MG63 (cell line): ENCODE data around the gene LSMEM2. TPM values are rescaled to one million over a fixed set of nuclear protein-coding genes. Genes with fewer than 3 reads are reported as not detected.

Experiments
- DNase-seq: peaks from one replicate; pipeline ENCODE4 v3.0.0-alpha.2; 2020
- H3K27me3 ChIP-seq: fragments of 250-450 bp; sonication (Bioruptor Pico); 2 replicates; pipeline ENCODE4 v1.5.1; 2020; ENCODE audit warnings: mild to moderate bottlenecking, moderate library complexity
- H3K36me3 ChIP-seq: fragments of 250-450 bp; sonication (Bioruptor Pico); 2 replicates; pipeline ENCODE4 v1.5.1; 2020; ENCODE audit warnings: mild to moderate bottlenecking, moderate library complexity
- H3K4me3 ChIP-seq: fragments of 250-450 bp; sonication (Bioruptor Pico); 2 replicates; pipeline ENCODE4 v1.5.1; 2020; ENCODE audit warnings: mild to moderate bottlenecking, moderate library complexity
- H3K9me3 ChIP-seq: fragments of 250-450 bp; sonication (Bioruptor Pico); 2 replicates; pipeline ENCODE4 v1.5.1; 2020; ENCODE audit warnings: mild to moderate bottlenecking, moderate library complexity
- total RNA-seq: library from RNA; depleted of rRNA; stranded (reverse); fragments of >200 nt; shearing (Covaris generic); gene quantifications from 2 replicates; pipeline ENCODE4 v1.2.3, GENCODE V29; 2014; ENCODE audit warnings: low replicate concordance; rRNA removed

The LSMEM2 gene
- total RNA-seq, 1 experiment from 2014 or later: not detected

- DNase-seq: no peak
- Histone ChIP-seq H3K36me3 (peaks cover 26% of the 10 kb centered on the region), H3K9me3 (no peaks in the 10 kb centered on the region), H3K4me3 (no peak overlapping the region), H3K27me3 (no peaks in the 10 kb centered on the region)
Observed at GRCh38 chr3:50330330-50330729, 51.4 kb downstream of the LSMEM2 start.

GRCh38 chr3:50331364-50331907 is 52.5 kb downstream of the LSMEM2 start:
- Histone ChIP-seq H3K4me3 (no peak overlapping the region), H3K9me3 (no peaks in the 10 kb centered on the region), H3K27me3 (no peaks in the 10 kb centered on the region), H3K36me3 (peaks cover 35% of the 10 kb centered on the region)
- no peak for DNase-seq

- DNase-seq: no peak
- H3K36me3 ChIP-seq: peaks cover 40% of the 10 kb centered on the region
- H3K27me3 ChIP-seq: no peaks in the 10 kb centered on the region
- H3K9me3 ChIP-seq: no peaks in the 10 kb centered on the region
- H3K4me3 ChIP-seq: no peak overlapping the region
Observed at GRCh38 chr3:50333744-50334328, 54.9 kb downstream of the LSMEM2 start.

DNA sequence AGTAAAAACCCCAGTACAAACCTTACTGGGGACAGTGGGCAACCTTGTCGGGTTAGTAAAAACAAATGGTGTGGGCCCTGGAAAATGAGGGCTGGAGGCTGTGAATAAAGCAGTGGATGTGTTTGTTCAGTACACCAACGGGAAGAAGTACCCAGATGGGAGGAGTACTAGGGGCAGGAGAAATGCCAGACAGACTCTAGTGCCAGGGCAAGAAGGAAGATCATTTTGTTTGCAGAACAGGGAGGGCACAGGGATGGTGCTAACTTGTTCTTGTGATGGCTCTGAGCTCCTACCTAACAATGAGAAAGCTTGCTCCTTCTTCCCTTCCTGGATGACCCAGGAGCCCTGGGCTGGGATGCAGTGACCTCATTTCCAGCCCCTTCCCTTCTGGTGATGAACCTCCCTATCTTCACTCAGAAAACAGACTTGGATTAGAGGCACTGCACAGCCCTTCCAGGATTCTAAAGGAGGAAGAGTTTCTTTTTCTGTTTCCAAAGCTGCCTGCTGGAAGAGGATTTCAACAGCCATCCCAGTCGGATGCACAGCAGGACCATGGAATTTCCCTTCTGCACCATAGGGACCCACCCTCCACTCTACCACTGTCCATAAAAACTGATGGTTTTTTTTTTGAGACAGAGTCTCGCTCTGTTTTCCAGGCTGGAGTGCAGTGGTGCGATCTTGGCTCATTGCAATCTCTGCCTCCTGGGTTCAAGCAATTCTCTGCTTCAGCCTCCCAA is 55.6 kb downstream of the LSMEM2 start:
- no peak overlapping the region for H3K4me3 ChIP-seq
- no peak for DNase-seq
- H3K9me3 ChIP-seq: no peaks in the 10 kb centered on the region
- peaks cover 40% of the 10 kb centered on the region for H3K36me3 ChIP-seq
- no peaks in the 10 kb centered on the region for H3K27me3 ChIP-seq

- Histone ChIP-seq H3K27me3 (no peaks in the 10 kb centered on the region), H3K9me3 (no peaks in the 10 kb centered on the region), H3K36me3 (peaks cover 28% of the 10 kb centered on the region), H3K4me3 (peak overlapping the region; percentile 87)
- DNase-seq: no peak
Observed at GRCh38 chr3:50336452-50337174, 57.7 kb downstream of the LSMEM2 start.

GRCh38 chr3:50337175-50337861 is 58.4 kb downstream of the LSMEM2 start:
- Histone ChIP-seq H3K4me3 (peak overlapping the region; percentile 87), H3K9me3 (no peaks in the 10 kb centered on the region)
- DNase-seq: peak; percentile 98

More at GRCh38 chr3:50337175-50337861, 58.4 kb downstream of the LSMEM2 start:
- Histone ChIP-seq H3K36me3 (peaks cover 24% of the 10 kb centered on the region), H3K27me3 (no peaks in the 10 kb centered on the region)

Other genes with a start within 250 kb of the LSMEM2 start
- 31.2 and 53.4 TPM in 2 replicates for gene RBM5, start 190.2 kb upstream of the LSMEM2 start, total RNA-seq
- gene SEMA3F, start 123.8 kb upstream of the LSMEM2 start, total RNA-seq: 11.7 and 22.9 TPM in 2 replicates
- not detected in 2 replicates for gene GNAT1, start 87.5 kb upstream of the LSMEM2 start, total RNA-seq
- not detected in 2 replicates for gene SLC38A3, start 73.8 kb upstream of the LSMEM2 start, total RNA-seq
- gene GNAI2, start 42.9 kb upstream of the LSMEM2 start, total RNA-seq: 73.9 and 114 TPM in 2 replicates
- gene SEMA3B, start 9.9 kb upstream of the LSMEM2 start, total RNA-seq: 9.7 and 13.4 TPM in 2 replicates
- gene IFRD2, start 13.3 kb downstream of the LSMEM2 start, total RNA-seq: 87.8 and 101 TPM in 2 replicates
- gene HYAL3, start 20.3 kb downstream of the LSMEM2 start, total RNA-seq: 3.0 and 8.0 TPM in 2 replicates
- 1.1 and 6.4 TPM in 2 replicates for gene NAA80, start 20.3 kb downstream of the LSMEM2 start, total RNA-seq
- 1.4 TPM in 1 of 2 replicates, not detected in the other for gene HYAL1, start 24.5 kb downstream of the LSMEM2 start, total RNA-seq
- gene HYAL2, start 43.7 kb downstream of the LSMEM2 start, total RNA-seq: 15.5 and 30.7 TPM in 2 replicates
- gene TUSC2, start 49.1 kb downstream of the LSMEM2 start, total RNA-seq: 8.0 and 13.5 TPM in 2 replicates
- 17.5 and 42.0 TPM in 2 replicates for gene RASSF1, start 61.7 kb downstream of the LSMEM2 start, total RNA-seq
- gene ZMYND10, start 66.6 kb downstream of the LSMEM2 start, total RNA-seq: 0.43 TPM in 1 of 2 replicates, not detected in the other
- 14.3 and 16.0 TPM in 2 replicates for gene NPRL2, start 71.7 kb downstream of the LSMEM2 start, total RNA-seq
- gene CYB561D2, start 71.8 kb downstream of the LSMEM2 start, total RNA-seq: 21.9 and 35.5 TPM in 2 replicates
- 18.7 and 24.1 TPM in 2 replicates for gene TMEM115, start 80.4 kb downstream of the LSMEM2 start, total RNA-seq
- gene CACNA2D2, start 224.5 kb downstream of the LSMEM2 start, total RNA-seq: not detected in 2 replicates